Activated naive CD8-positive, alpha-beta T cell treated with anti-CD3 and anti-CD28 coated beads, Interleukin-2, amount 50 U/mL, for 24 hours (primary cell): Measurements from ENCODE around the gene FOXP1.

Experiments used
- ATAC-seq: fragments of 150-1000 bp; cut with Tn5 transposase; one replicate; pipeline ENCODE4 v1.10.0; 2021
- DNase-seq: peaks from one replicate; pipeline ENCODE4 v3.0.0; 2021
- H3K27ac Mint-ChIP-seq: one replicate; pipeline ENCODE4 v1.8.0; 2021; ENCODE audit warnings: mild to moderate bottlenecking, mixed read lengths
- H3K27me3 Mint-ChIP-seq: one replicate; pipeline ENCODE4 v1.8.0; 2021; ENCODE audit warnings: mixed read lengths
- H3K36me3 Mint-ChIP-seq: one replicate; pipeline ENCODE4 v1.8.0; 2021; ENCODE audit warnings: low read depth, mixed read lengths
- H3K4me1 Mint-ChIP-seq: one replicate; pipeline ENCODE4 v1.8.0; 2021; ENCODE audit warnings: mixed read lengths
- H3K4me3 Mint-ChIP-seq: one replicate; pipeline ENCODE4 v1.8.0; 2021; ENCODE audit warnings: mild to moderate bottlenecking, moderate library complexity, mixed read lengths
- H3K9me3 Mint-ChIP-seq: one replicate; pipeline ENCODE4 v1.8.0; 2021; ENCODE audit warnings: mixed read lengths

Gene FOXP1

GRCh38 chr3:71490692-71491091 lies 92.8 kb downstream of the FOXP1 start:
- no peak for DNase-seq
- Mint-ChIP-seq H3K36me3 (peaks cover 27% of the 10 kb centered on the region), H3K27ac (peak overlapping the region; percentile 95), H3K9me3 (peaks cover 12% of the 10 kb centered on the region), H3K27me3 (no peaks in the 10 kb centered on the region), H3K4me3 (no peak overlapping the region), H3K4me1 (peaks cover 95% of the 10 kb centered on the region)
- ATAC-seq: no peak

- H3K36me3 Mint-ChIP-seq: peaks cover 27% of the 10 kb centered on the region
- peak overlapping the region; percentile 66 for H3K4me3 Mint-ChIP-seq
- peak overlapping the region; percentile 95 for H3K27ac Mint-ChIP-seq
- H3K4me1 Mint-ChIP-seq: peaks cover 95% of the 10 kb centered on the region
- peak; percentile 40 for ATAC-seq
- H3K27me3 Mint-ChIP-seq: no peaks in the 10 kb centered on the region
- H3K9me3 Mint-ChIP-seq: peaks cover 12% of the 10 kb centered on the region
- no peak for DNase-seq
These were observed 94.2 kb downstream of the FOXP1 start for GRCh38 chr3:71489315-71489761.

- Mint-ChIP-seq H3K36me3 (peaks cover 27% of the 10 kb centered on the region), H3K4me1 (peaks cover 96% of the 10 kb centered on the region), H3K4me3 (peak overlapping the region; percentile 66), H3K27me3 (no peaks in the 10 kb centered on the region), H3K9me3 (peaks cover 12% of the 10 kb centered on the region), H3K27ac (peak overlapping the region; percentile 95)
- ATAC-seq (no peak), DNase-seq (no peak)
These were observed 94.6 kb downstream of the FOXP1 start for GRCh38 chr3:71488882-71489281.

GRCh38 chr3:71488391-71488809 lies 95.1 kb downstream of the FOXP1 start:
- ATAC-seq: peak; percentile 41
- Mint-ChIP-seq H3K27me3 (no peaks in the 10 kb centered on the region), H3K27ac (peak overlapping the region; percentile 95), H3K4me3 (peak overlapping the region; percentile 77), H3K36me3 (peaks cover 27% of the 10 kb centered on the region), H3K4me1 (peaks cover 99% of the 10 kb centered on the region), H3K9me3 (peaks cover 12% of the 10 kb centered on the region)
- peak; percentile 50 for DNase-seq

- peaks cover 23% of the 10 kb centered on the region for H3K36me3 Mint-ChIP-seq
- no peaks in the 10 kb centered on the region for H3K27me3 Mint-ChIP-seq
- H3K27ac Mint-ChIP-seq: peak overlapping the region; percentile 95
- H3K4me1 Mint-ChIP-seq: peaks cover 97% of the 10 kb centered on the region
- H3K4me3 Mint-ChIP-seq: peak overlapping the region; percentile 77
- DNase-seq: no peak
- ATAC-seq: peak; percentile 38
- peaks cover 10% of the 10 kb centered on the region for H3K9me3 Mint-ChIP-seq
These were observed 96.1 kb downstream of the FOXP1 start for GRCh38 chr3:71487418-71487817.

GRCh38 chr3:71486831-71487230 lies 96.7 kb downstream of the FOXP1 start:
- Mint-ChIP-seq H3K4me3 (peak overlapping the region; percentile 77), H3K9me3 (peaks cover 7% of the 10 kb centered on the region), H3K36me3 (peaks cover 19% of the 10 kb centered on the region), H3K27me3 (no peaks in the 10 kb centered on the region), H3K4me1 (peaks cover 94% of the 10 kb centered on the region), H3K27ac (peak overlapping the region; percentile 95)
- ATAC-seq: peak; percentile 58
- no peak for DNase-seq

GRCh38 chr3:71485896-71486295 lies 97.6 kb downstream of the FOXP1 start:
- Mint-ChIP-seq H3K27me3 (no peaks in the 10 kb centered on the region), H3K27ac (peak overlapping the region; percentile 95), H3K36me3 (peaks cover 15% of the 10 kb centered on the region), H3K4me3 (peak overlapping the region; percentile 77), H3K4me1 (peaks cover 94% of the 10 kb centered on the region), H3K9me3 (no peaks in the 10 kb centered on the region)
- no peak for DNase-seq
- no peak for ATAC-seq

GRCh38 chr3:71484452-71484851 lies 99.1 kb downstream of the FOXP1 start:
- no peaks in the 10 kb centered on the region for H3K9me3 Mint-ChIP-seq
- peaks cover 5% of the 10 kb centered on the region for H3K36me3 Mint-ChIP-seq
- no peak for ATAC-seq
- no peak for DNase-seq
- H3K4me1 Mint-ChIP-seq: peaks cover 95% of the 10 kb centered on the region
- H3K4me3 Mint-ChIP-seq: no peak overlapping the region
- peak overlapping the region; percentile 95 for H3K27ac Mint-ChIP-seq
- H3K27me3 Mint-ChIP-seq: no peaks in the 10 kb centered on the region

- Mint-ChIP-seq H3K27me3 (no peaks in the 10 kb centered on the region), H3K4me3 (no peak overlapping the region), H3K36me3 (peaks cover 9% of the 10 kb centered on the region), H3K27ac (peak overlapping the region; percentile 95), H3K4me1 (peaks cover 95% of the 10 kb centered on the region), H3K9me3 (no peaks in the 10 kb centered on the region)
- ATAC-seq (no peak), DNase-seq (no peak)
These were observed 99.5 kb downstream of the FOXP1 start for GRCh38 chr3:71484047-71484446.

GRCh38 chr3:71482771-71483170 lies 100.8 kb downstream of the FOXP1 start:
- peak overlapping the region; percentile 29 for H3K4me3 Mint-ChIP-seq
- no peak for DNase-seq

GRCh38 chr3:71478568-71478967 lies 105.0 kb downstream of the FOXP1 start:
- Mint-ChIP-seq H3K36me3 (peaks cover 40% of the 10 kb centered on the region), H3K4me3 (peak overlapping the region; percentile 52), H3K27me3 (no peaks in the 10 kb centered on the region), H3K4me1 (peaks cover 84% of the 10 kb centered on the region), H3K9me3 (peaks cover 12% of the 10 kb centered on the region), H3K27ac (peak overlapping the region; percentile 86)
- DNase-seq (peak; percentile 69), ATAC-seq (peak; percentile 99)

More at GRCh38 chr3:71482771-71483170, 100.8 kb downstream of the FOXP1 start:
- no peaks in the 10 kb centered on the region for H3K9me3 Mint-ChIP-seq
- no peaks in the 10 kb centered on the region for H3K27me3 Mint-ChIP-seq
- peaks cover 95% of the 10 kb centered on the region for H3K4me1 Mint-ChIP-seq
- H3K36me3 Mint-ChIP-seq: peaks cover 18% of the 10 kb centered on the region
- H3K27ac Mint-ChIP-seq: peak overlapping the region; percentile 95
- no peak for ATAC-seq

GRCh38 chr3:71476950-71477349 lies 106.6 kb downstream of the FOXP1 start:
- ATAC-seq: no peak

GRCh38 chr3:71469138-71469435 lies 114.4 kb downstream of the FOXP1 start:
- Mint-ChIP-seq H3K36me3 (peaks cover 22% of the 10 kb centered on the region), H3K27me3 (no peaks in the 10 kb centered on the region), H3K9me3 (peaks cover 11% of the 10 kb centered on the region), H3K4me1 (peaks cover 71% of the 10 kb centered on the region), H3K27ac (no peak overlapping the region), H3K4me3 (no peak overlapping the region)
- ATAC-seq (no peak), DNase-seq (no peak)

More at GRCh38 chr3:71476950-71477349, 106.6 kb downstream of the FOXP1 start:
- Mint-ChIP-seq H3K4me3 (no peak overlapping the region), H3K27me3 (no peaks in the 10 kb centered on the region), H3K4me1 (peaks cover 85% of the 10 kb centered on the region), H3K36me3 (peaks cover 52% of the 10 kb centered on the region), H3K9me3 (peaks cover 18% of the 10 kb centered on the region), H3K27ac (peak overlapping the region; percentile 55)
- DNase-seq: no peak

GRCh38 chr3:71468311-71469137 lies 115.0 kb downstream of the FOXP1 start:
- no peak overlapping the region for H3K4me3 Mint-ChIP-seq
- no peaks in the 10 kb centered on the region for H3K27me3 Mint-ChIP-seq
- DNase-seq (no peak), ATAC-seq (no peak)
- peaks cover 69% of the 10 kb centered on the region for H3K4me1 Mint-ChIP-seq
- H3K36me3 Mint-ChIP-seq: peaks cover 19% of the 10 kb centered on the region
- peaks cover 6% of the 10 kb centered on the region for H3K9me3 Mint-ChIP-seq
- peak overlapping the region; percentile 12 for H3K27ac Mint-ChIP-seq

GRCh38 chr3:71466483-71466882 lies 117.0 kb downstream of the FOXP1 start:
- DNase-seq (no peak), ATAC-seq (no peak)
- peak overlapping the region; percentile 24 for H3K27ac Mint-ChIP-seq
- peaks cover 69% of the 10 kb centered on the region for H3K4me1 Mint-ChIP-seq
- no peaks in the 10 kb centered on the region for H3K9me3 Mint-ChIP-seq
- peaks cover 14% of the 10 kb centered on the region for H3K36me3 Mint-ChIP-seq
- no peaks in the 10 kb centered on the region for H3K27me3 Mint-ChIP-seq
- H3K4me3 Mint-ChIP-seq: no peak overlapping the region
